Karpas-422 (cell line): Measurements from ENCODE around the gene SERINC2. TPM values are rescaled to one million over a fixed set of nuclear protein-coding genes. Genes with fewer than 3 reads are reported as not detected.

ENCODE experiments used
- DNase-seq: peaks from one replicate; pipeline ENCODE4 v3.0.0-alpha.2; 2015
- H2AFZ ChIP-seq: fragments of 200-600 bp; sonication (generic); 2 replicates; pipeline ENCODE4 v1.6.1; 2014; ENCODE audit warnings: antibody characterized with exemption, low read length, mixed read lengths
- H3K27ac ChIP-seq: fragments of 200-600 bp; sonication (generic); 2 replicates; pipeline ENCODE4 v1.5.1; 2014; ENCODE audit warnings: mild to moderate bottlenecking, low read length, moderate library complexity
- H3K27me3 ChIP-seq: fragments of 200-600 bp; sonication (generic); 2 replicates; pipeline ENCODE4 v1.6.1; 2014; ENCODE audit warnings: low read length, mixed read lengths
- H3K36me3 ChIP-seq: fragments of 200-600 bp; sonication (generic); 2 replicates; pipeline ENCODE4 v1.6.1; 2014; ENCODE audit warnings: low read length, mixed read lengths; ENCODE audit not compliant: insufficient read depth
- H3K4me1 ChIP-seq: fragments of 200-600 bp; sonication (generic); 2 replicates; pipeline ENCODE4 v1.6.1; 2014; ENCODE audit warnings: mild to moderate bottlenecking, low read length, mixed read lengths
- H3K4me2 ChIP-seq: fragments of 200-600 bp; sonication (generic); 2 replicates; pipeline ENCODE4 v1.6.1; 2014; ENCODE audit warnings: low read length, low read depth, mild to moderate bottlenecking; ENCODE audit not compliant: poor library complexity, severe bottlenecking
- H3K4me3 ChIP-seq: fragments of 200-600 bp; sonication (generic); 2 replicates; pipeline ENCODE4 v1.5.1; 2014; ENCODE audit warnings: mild to moderate bottlenecking, antibody characterized with exemption, low read length, mixed read lengths
- H3K79me2 ChIP-seq: fragments of 200-600 bp; sonication (generic); 2 replicates; pipeline ENCODE4 v1.6.1; 2014; ENCODE audit warnings: mild to moderate bottlenecking, low read length, mixed read lengths
- H3K9ac ChIP-seq: fragments of 200-600 bp; sonication (generic); 2 replicates; pipeline ENCODE4 v1.6.0; 2014; ENCODE audit warnings: low read length
- H3K9me2 ChIP-seq: fragments of 200-600 bp; sonication (generic), shearing (Covaris generic); replicated peaks from 2 replicates; pipeline ENCODE4 v1.6.0; 2014; ENCODE audit warnings: mild to moderate bottlenecking, low read length, moderate library complexity; ENCODE audit not compliant: insufficient read depth
- H3K9me3 ChIP-seq: fragments of 300-700, 200-600 bp; sonication (generic); 2 replicates; pipeline ENCODE4 v1.6.1; 2014; ENCODE audit warnings: low read length, mixed read lengths
- H4K20me1 ChIP-seq: fragments of 200-600 bp; sonication (generic); 2 replicates; pipeline ENCODE4 v1.6.1; 2014; ENCODE audit warnings: mild to moderate bottlenecking, antibody characterized with exemption, low read length, low read depth; ENCODE audit not compliant: insufficient read depth
- total RNA-seq: library from RNA; depleted of rRNA; stranded (reverse); fragments of >200 nt; shearing (Covaris generic); gene quantifications from 2 replicates; pipeline ENCODE4 v1.2.3, GENCODE V29; 2014; ENCODE audit warnings: low replicate concordance; rRNA removed

Gene SERINC2
- 2.7 and 3.2 TPM in 2 replicates for total RNA-seq

DNA sequence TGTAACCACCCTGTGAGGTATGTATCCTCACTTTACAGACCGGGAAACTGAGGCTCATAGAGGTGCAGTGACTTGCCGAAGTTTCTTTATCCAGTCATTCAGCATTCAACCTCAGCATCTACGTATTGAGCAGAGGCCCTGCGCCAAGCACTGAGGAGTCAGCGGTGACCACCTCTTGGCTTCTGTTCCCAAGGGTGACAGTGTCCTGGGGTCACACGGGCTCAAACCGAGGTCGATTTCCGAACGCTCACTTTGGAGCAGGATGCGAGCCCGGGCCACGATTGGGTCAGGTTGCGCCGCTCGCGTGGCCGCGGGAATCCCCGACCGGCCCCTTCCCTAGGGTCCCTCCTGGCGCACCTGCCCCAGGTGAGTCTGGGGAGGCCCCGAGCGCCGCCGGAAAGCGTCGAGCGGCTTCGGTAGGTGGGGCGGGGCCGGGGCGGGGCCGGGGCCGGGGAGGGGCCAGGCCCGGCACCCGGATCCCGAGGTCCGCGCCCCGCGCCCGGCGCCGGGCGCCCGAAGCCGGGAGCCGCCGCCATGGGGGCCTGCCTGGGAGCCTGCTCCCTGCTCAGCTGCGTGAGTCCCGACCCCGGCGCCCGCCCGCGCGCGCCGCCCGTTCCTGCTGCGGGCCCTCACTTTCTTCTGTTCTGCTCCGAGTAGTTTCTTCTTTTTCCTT lies at the start of gene SERINC2:
SERINC2 (plus strand) TSS at position 482 of the 673 bp plus-strand sequence; CDS start at position 535, 53 bp downstream.
- H4K20me1 ChIP-seq = no peaks in the 10 kb centered on the region
- no peak within 1 kb of the TSS for H3K9ac ChIP-seq
- H3K27ac ChIP-seq = no peak within 1 kb of the TSS
- no peaks in the 10 kb centered on the region for H3K4me1 ChIP-seq
- no peaks in the 10 kb centered on the region for H3K27me3 ChIP-seq
- no peak within 1 kb of the TSS for H2AFZ ChIP-seq
- H3K9me3 ChIP-seq = no peaks in the 10 kb centered on the region
- no peak within 1 kb of the TSS for H3K4me3 ChIP-seq
- no peaks in the 10 kb centered on the region for H3K36me3 ChIP-seq
- DNase-seq = no peak
- H3K4me2 ChIP-seq = no peak within 1 kb of the TSS
- H3K79me2 ChIP-seq = no peaks in the 10 kb centered on the region
- H3K9me2 ChIP-seq = no peaks in the 10 kb centered on the region

- H3K9me3 ChIP-seq = no peaks in the 10 kb centered on the region
- H3K27me3 ChIP-seq = no peaks in the 10 kb centered on the region
- H3K4me1 ChIP-seq = no peaks in the 10 kb centered on the region
- H3K9me2 ChIP-seq = no peaks in the 10 kb centered on the region
- H3K4me3 ChIP-seq = no peak overlapping the region
- no peak for DNase-seq
- H3K79me2 ChIP-seq = no peaks in the 10 kb centered on the region
- no peak overlapping the region for H3K4me2 ChIP-seq
- H4K20me1 ChIP-seq = no peaks in the 10 kb centered on the region
- peaks cover 4% of the 10 kb centered on the region; the same call in 1 of the 2 replicates for H3K36me3 ChIP-seq
- H3K9ac ChIP-seq = no peak overlapping the region
- no peak overlapping the region for H2AFZ ChIP-seq
- no peak overlapping the region for H3K27ac ChIP-seq
Measured at GRCh38 chr1:31364561-31365250, 48.3 kb upstream of the SERINC2 start.

DNA sequence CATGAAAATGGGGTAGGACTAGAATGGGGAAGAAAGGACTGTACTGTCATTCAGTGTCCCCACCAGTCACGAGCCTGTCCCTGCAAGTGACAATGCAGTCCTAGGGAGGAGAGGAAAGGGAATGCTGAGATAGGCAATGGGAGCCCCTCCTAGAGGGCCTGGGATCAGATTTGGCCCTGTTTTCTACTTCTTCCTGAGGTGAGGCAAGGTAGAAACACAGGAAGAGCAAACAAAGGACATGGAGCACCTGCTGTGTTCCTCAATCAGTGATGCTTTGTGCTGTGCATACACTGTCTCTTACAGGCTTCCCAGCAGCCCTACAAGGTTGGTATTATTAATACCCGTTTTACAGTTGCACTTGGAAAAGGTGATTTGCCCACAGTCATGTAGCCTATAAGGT lies 46.2 kb upstream of the SERINC2 start:
- Histone ChIP-seq H4K20me1 (no peaks in the 10 kb centered on the region), H3K9me3 (no peaks in the 10 kb centered on the region), H3K27me3 (no peaks in the 10 kb centered on the region), H3K9ac (no peak overlapping the region), H3K79me2 (no peaks in the 10 kb centered on the region), H3K9me2 (no peaks in the 10 kb centered on the region), H2AFZ (no peak overlapping the region), H3K4me1 (no peaks in the 10 kb centered on the region), H3K4me2 (no peak overlapping the region), H3K36me3 (peaks cover 4% of the 10 kb centered on the region; the same call in 1 of the 2 replicates), H3K27ac (no peak overlapping the region), H3K4me3 (no peak overlapping the region)
- no peak for DNase-seq

DNA sequence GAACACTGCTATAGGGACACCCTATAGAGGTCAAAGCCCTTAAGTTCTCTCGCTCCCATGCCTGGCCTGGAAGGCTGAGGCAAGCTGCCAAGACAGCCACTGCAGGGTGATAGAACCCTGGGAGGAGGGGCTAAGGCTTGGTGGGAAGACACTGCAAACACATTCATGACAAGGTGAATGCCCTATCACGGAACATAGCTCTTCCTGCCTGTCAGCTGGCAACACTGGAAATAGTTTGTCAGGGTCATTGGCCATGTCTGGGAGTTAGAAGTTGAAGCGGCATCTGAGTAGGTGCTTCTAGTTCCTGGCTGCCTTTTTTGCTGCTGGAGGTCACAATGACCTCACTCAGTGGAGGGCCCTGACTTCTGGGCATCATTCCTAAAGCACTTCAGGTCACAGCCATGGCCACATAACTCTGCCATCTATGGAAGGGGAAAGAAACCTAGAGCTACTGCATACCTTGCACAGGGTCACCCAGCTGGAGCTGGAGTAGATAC lies 44.4 kb upstream of the SERINC2 start:
- H4K20me1 ChIP-seq = no peaks in the 10 kb centered on the region
- H3K27ac ChIP-seq = no peak overlapping the region
- H3K36me3 ChIP-seq = peaks cover 4% of the 10 kb centered on the region; the same call in 1 of the 2 replicates
- no peak for DNase-seq
- no peaks in the 10 kb centered on the region for H3K27me3 ChIP-seq
- H2AFZ ChIP-seq = no peak overlapping the region
- no peaks in the 10 kb centered on the region for H3K79me2 ChIP-seq
- H3K4me2 ChIP-seq = no peak overlapping the region
- no peaks in the 10 kb centered on the region for H3K9me3 ChIP-seq
- H3K4me3 ChIP-seq = no peak overlapping the region
- H3K4me1 ChIP-seq = no peaks in the 10 kb centered on the region
- H3K9me2 ChIP-seq = no peaks in the 10 kb centered on the region
- no peak overlapping the region for H3K9ac ChIP-seq

DNA sequence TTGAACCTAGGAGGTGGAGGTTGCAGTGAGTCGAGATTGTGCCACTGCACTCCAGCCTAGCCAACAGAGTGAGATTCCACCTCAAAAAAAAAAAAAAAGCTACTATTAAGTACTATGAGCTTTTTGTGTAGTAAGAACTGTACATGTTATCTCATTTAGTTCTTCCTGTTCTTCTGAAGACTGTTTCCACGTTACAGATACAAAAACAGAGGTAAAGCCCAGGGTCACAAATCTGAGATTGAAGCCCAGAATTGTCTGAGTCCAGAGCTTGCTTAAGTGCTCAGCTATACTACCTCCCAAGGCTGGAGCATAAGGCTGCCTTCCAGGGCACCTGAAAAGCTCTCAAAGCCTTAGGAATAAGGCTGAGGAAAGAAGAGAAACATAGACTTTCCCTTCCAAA lies 43.0 kb upstream of the SERINC2 start:
- Histone ChIP-seq H3K27ac (no peak overlapping the region), H3K4me1 (no peaks in the 10 kb centered on the region), H3K4me2 (no peak overlapping the region), H2AFZ (no peak overlapping the region), H3K27me3 (no peaks in the 10 kb centered on the region), H3K9me3 (no peaks in the 10 kb centered on the region), H3K4me3 (no peak overlapping the region), H3K9ac (no peak overlapping the region), H4K20me1 (no peaks in the 10 kb centered on the region), H3K9me2 (no peaks in the 10 kb centered on the region), H3K36me3 (peaks cover 4% of the 10 kb centered on the region; the same call in 1 of the 2 replicates), H3K79me2 (no peaks in the 10 kb centered on the region)
- DNase-seq = no peak

GRCh38 chr1:31370565-31370964 lies 42.4 kb upstream of the SERINC2 start:
- H3K9me3 ChIP-seq = no peaks in the 10 kb centered on the region
- no peak overlapping the region for H2AFZ ChIP-seq
- H3K27ac ChIP-seq = no peak overlapping the region
- no peaks in the 10 kb centered on the region for H3K79me2 ChIP-seq
- H3K36me3 ChIP-seq = peaks cover 3% of the 10 kb centered on the region; the same call in 1 of the 2 replicates
- no peak overlapping the region for H3K4me2 ChIP-seq
- H3K4me1 ChIP-seq = no peaks in the 10 kb centered on the region
- H4K20me1 ChIP-seq = no peaks in the 10 kb centered on the region
- no peaks in the 10 kb centered on the region for H3K9me2 ChIP-seq
- H3K27me3 ChIP-seq = no peaks in the 10 kb centered on the region
- H3K4me3 ChIP-seq = no peak overlapping the region
- H3K9ac ChIP-seq = no peak overlapping the region
- no peak for DNase-seq

- Histone ChIP-seq H3K4me1 (no peaks in the 10 kb centered on the region; the same call in 1 of the 2 replicates), H3K9me3 (no peaks in the 10 kb centered on the region), H3K9ac (no peak overlapping the region), H3K27me3 (no peaks in the 10 kb centered on the region), H3K4me2 (no peak overlapping the region), H3K4me3 (no peak overlapping the region), H4K20me1 (no peaks in the 10 kb centered on the region), H3K27ac (no peak overlapping the region), H2AFZ (no peak overlapping the region), H3K9me2 (no peaks in the 10 kb centered on the region), H3K36me3 (no peaks in the 10 kb centered on the region), H3K79me2 (no peaks in the 10 kb centered on the region)
- no peak for DNase-seq
Measured at GRCh38 chr1:31371121-31371959, 41.7 kb upstream of the SERINC2 start.

- no peak overlapping the region for H2AFZ ChIP-seq
- no peaks in the 10 kb centered on the region for H3K9me3 ChIP-seq
- no peak overlapping the region for H3K9ac ChIP-seq
- no peak overlapping the region for H3K27ac ChIP-seq
- no peak overlapping the region for H3K4me3 ChIP-seq
- no peaks in the 10 kb centered on the region; the same call in 1 of the 2 replicates for H3K4me1 ChIP-seq
- DNase-seq = no peak
- no peaks in the 10 kb centered on the region for H3K79me2 ChIP-seq
- H3K4me2 ChIP-seq = no peak overlapping the region
- no peaks in the 10 kb centered on the region for H4K20me1 ChIP-seq
- H3K9me2 ChIP-seq = no peaks in the 10 kb centered on the region
- no peaks in the 10 kb centered on the region for H3K27me3 ChIP-seq
- no peaks in the 10 kb centered on the region for H3K36me3 ChIP-seq
Measured at GRCh38 chr1:31372051-31372450, 41.0 kb upstream of the SERINC2 start.
